ENCODE data around the gene MED10.

GRCh38 chr5:6419340-6419852, 41.0 kb upstream of the MED10 start:
- no peak for TF ChIP-seq POLR2AphosphoS5 (IDR thresholded peaks at IDR 0.05; ENCODE audit: low read depth, low read length)
- TF ChIP-seq POLR2A (IDR thresholded peaks at IDR 0.05; ENCODE audit: low read depth, low read length): no peak
